K562 (cell line): ENCODE results near the gene HPCAL1. TPM values are rescaled to one million over a fixed set of nuclear protein-coding genes. Genes with fewer than 3 reads are reported as not detected.

ENCODE experiments used
- CEBPB ChIP-seq: fragments of 450-650 bp; IDR thresholded peaks from 2 replicates; pipeline ENCODE4 v1.6.1; 2016; ENCODE audit warnings: missing genetic modification characterization, missing compliant biosample characterization
- EP400 ChIP-seq: fragments of 450-650 bp; IDR thresholded peaks from 2 replicates; pipeline ENCODE4 v1.6.1; 2017; ENCODE audit warnings: antibody characterized with exemption, mild to moderate bottlenecking, moderate library complexity
- GABPA ChIP-seq: fragments of 200-800 bp; sonication (Bioruptor generic); conservative IDR thresholded peaks from 2 replicates; pipeline ENCODE4 v1.6.1; 2016; ENCODE audit warnings: low read depth, missing genetic modification characterization, missing compliant biosample characterization
- MAFG ChIP-seq: fragments of 450-650 bp; conservative IDR thresholded peaks from 2 replicates; pipeline ENCODE4 v1.6.1; 2016; ENCODE audit warnings: missing genetic modification characterization, missing compliant biosample characterization
- NKRF ChIP-seq: fragments of 450-650 bp; IDR thresholded peaks from 2 replicates; pipeline ENCODE4 v1.6.1; 2016; ENCODE audit warnings: borderline replicate concordance
- SMARCE1 ChIP-seq: fragments of 450-650 bp; IDR thresholded peaks from 2 replicates; pipeline ENCODE4 v1.7.1; 2016; ENCODE audit warnings: mild to moderate bottlenecking
- STAT5B ChIP-seq: fragments of 250-450 bp; sonication (Bioruptor Pico); IDR thresholded peaks from 2 replicates; pipeline ENCODE4 v1.8.0; 2021; ENCODE audit warnings: mild to moderate bottlenecking, inconsistent platforms
- ZMIZ1 ChIP-seq, 2 experiments: fragments of 150-350 bp in 1 of 2; IDR thresholded peaks; 2 replicates each; pipeline ENCODE4 v1.6.1; 2012 to 2016; ENCODE audit warnings: low read depth in 2 of 2, low read length in 2 of 2, mild to moderate bottlenecking in 1 of 2, moderate library complexity in 1 of 2
- ZNF311 ChIP-seq: fragments of 250-450 bp; sonication (Bioruptor Pico); IDR thresholded peaks from 2 replicates; pipeline ENCODE4 v1.4.0; 2020; ENCODE audit warnings: mild to moderate bottlenecking, moderate library complexity
- ZNF398 ChIP-seq: fragments of 250-450 bp; sonication (Bioruptor Pico); IDR thresholded peaks from 2 replicates; pipeline ENCODE4 v1.8.0; 2021; ENCODE audit warnings: moderate library complexity, mild to moderate bottlenecking, inconsistent platforms
- polyA plus RNA-seq, 8 experiments: library from polyadenylated mRNA; depleted of rRNA in 4 of 8; stranded (reverse) in 5 of 8; unstranded in 3 of 8; fragments of >200 nt; fragmentation: Nextera tagmentation in 2 of 8; fragmentation: Illumina TruSeq in 1 of 8; extraction: Ambion mirVana in 2 of 8; extraction: Trizol in 1 of 8; gene quantifications; 2 replicates each; pipeline versions ENCODE4 v1.2.1 to v1.2.3, GENCODE V29; 2011 to 2014; ENCODE audit warnings: inconsistent platforms in 1 of 8, missing spikeins in 1 of 8
- total RNA-seq, 7 experiments: library from RNA; depleted of rRNA in 6 of 7; stranded (reverse); fragments of >200 nt in 6 of 7; fragmentation: Illumina TruSeq in 2 of 7; extraction: Trizol in 2 of 7; gene quantifications; 2 replicates each; pipeline versions ENCODE4 v1.2.1 to v1.2.3, GENCODE V29; 2011 to 2021; ENCODE audit warnings: low replicate concordance in 1 of 7
- TF ChIP-seq, protein P1 (sequence below): fragments of 450-650 bp; IDR thresholded peaks from 2 replicates; pipeline ENCODE4 v1.6.1; 2016; ENCODE audit warnings: low read depth

Gene HPCAL1
- total and polyA plus RNA-seq, 9 of the 15 experiments (the other 6 are each of a cell fraction or from before 2014, with no cell fraction given): 2.7 to 65.5 (median 23.9) TPM

DNA sequence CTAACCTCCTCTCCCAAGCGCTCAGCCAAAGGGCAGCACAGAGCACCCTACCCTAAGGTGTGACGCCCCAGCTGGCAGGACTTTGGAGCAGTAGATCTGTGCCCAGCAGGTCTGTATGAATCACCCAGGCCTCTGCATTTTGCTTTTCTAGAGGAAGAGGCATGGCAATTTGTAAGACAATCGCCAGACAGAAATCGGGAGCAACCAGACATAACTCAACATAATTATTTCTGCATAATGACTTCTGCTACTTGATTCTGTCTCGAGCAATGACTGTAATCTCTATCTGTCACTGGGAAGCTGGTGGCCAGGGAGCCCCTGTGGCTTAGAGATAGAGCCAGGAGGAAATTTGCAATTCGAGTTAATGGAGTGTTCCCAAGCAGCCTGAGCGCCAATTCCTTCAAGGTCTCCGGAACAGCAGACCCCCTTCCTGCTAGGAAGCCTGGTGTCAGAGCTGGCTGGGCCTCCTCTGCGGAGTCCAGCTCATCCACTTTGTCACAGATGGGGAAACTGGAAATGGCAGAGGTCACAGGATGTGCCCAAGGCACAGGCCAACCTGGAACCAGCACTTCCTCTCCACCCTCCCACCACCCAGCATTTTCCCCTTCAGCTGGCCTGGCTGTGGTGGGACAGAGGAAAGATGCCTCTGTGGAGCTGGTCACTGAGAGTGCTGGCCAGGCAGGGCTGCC, 90.4 kb downstream of the HPCAL1 start (continued):
- TF ChIP-seq, protein P1, sequence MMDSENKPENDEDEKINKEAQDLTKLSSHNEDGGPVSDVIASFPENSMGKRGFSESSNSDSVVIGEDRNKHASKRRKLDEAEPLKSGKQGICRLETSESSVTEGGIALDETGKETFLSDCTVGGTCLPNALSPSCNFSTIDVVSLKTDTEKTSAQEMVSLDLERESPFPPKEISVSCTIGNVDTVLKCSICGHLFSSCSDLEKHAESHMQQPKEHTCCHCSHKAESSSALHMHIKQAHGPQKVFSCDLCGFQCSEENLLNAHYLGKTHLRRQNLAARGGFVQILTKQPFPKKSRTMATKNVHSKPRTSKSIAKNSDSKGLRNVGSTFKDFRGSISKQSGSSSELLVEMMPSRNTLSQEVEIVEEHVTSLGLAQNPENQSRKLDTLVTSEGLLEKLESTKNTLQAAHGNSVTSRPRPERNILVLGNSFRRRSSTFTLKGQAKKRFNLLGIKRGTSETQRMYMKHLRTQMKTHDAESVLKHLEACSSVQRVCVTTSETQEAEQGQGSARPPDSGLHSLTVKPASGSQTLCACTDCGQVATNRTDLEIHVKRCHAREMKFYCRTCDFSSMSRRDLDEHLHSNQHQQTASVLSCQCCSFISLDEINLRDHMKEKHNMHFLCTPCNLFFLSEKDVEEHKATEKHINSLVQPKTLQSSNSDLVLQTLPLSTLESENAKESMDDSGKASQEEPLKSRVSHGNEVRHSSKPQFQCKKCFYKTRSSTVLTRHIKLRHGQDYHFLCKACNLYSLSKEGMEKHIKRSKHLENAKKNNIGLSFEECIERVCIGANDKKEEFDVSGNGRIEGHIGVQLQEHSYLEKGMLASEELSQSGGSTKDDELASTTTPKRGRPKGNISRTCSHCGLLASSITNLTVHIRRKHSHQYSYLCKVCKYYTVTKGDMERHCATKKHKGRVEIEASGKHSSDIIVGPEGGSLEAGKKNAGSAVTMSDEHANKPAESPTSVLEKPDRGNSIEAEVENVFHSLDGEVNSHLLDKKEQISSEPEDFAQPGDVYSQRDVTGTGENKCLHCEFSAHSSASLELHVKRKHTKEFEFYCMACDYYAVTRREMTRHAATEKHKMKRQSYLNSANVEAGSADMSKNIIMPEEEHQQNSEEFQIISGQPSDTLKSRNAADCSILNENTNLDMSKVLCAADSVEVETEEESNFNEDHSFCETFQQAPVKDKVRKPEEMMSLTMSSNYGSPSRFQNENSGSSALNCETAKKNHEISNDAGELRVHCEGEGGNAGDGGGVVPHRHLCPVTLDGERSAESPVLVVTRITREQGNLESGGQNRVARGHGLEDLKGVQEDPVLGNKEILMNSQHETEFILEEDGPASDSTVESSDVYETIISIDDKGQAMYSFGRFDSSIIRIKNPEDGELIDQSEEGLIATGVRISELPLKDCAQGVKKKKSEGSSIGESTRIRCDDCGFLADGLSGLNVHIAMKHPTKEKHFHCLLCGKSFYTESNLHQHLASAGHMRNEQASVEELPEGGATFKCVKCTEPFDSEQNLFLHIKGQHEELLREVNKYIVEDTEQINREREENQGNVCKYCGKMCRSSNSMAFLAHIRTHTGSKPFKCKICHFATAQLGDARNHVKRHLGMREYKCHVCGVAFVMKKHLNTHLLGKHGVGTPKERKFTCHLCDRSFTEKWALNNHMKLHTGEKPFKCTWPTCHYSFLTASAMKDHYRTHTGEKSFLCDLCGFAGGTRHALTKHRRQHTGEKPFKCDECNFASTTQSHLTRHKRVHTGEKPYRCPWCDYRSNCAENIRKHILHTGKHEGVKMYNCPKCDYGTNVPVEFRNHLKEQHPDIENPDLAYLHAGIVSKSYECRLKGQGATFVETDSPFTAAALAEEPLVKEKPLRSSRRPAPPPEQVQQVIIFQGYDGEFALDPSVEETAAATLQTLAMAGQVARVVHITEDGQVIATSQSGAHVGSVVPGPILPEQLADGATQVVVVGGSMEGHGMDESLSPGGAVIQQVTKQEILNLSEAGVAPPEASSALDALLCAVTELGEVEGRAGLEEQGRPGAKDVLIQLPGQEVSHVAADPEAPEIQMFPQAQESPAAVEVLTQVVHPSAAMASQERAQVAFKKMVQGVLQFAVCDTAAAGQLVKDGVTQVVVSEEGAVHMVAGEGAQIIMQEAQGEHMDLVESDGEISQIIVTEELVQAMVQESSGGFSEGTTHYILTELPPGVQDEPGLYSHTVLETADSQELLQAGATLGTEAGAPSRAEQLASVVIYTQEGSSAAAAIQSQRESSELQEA: no peak
- no peak for TF ChIP-seq GABPA (tag)
- no peak for TF ChIP-seq ZNF398 (CRISPR knock-in tag)
- no peak for TF ChIP-seq ZNF311
- no peak for TF ChIP-seq NKRF
- no peak for TF ChIP-seq STAT5B (CRISPR knock-in tag)
- peak; percentile 78 for TF ChIP-seq SMARCE1
- no peak for TF ChIP-seq EP400
- TF ChIP-seq MAFG: no peak
- TF ChIP-seq ZMIZ1 (IDR thresholded peaks at IDR 0.05; ENCODE audit: low read depth in 2 of 2, low read length in 2 of 2): peak in 1 of 2 experiments; percentile 83; a peak in 2 of 4 replicates
- no peak for TF ChIP-seq CEBPB
